ENCODE measurements around the gene TUBA4B.

Gene TUBA4B

GRCh38 chr2:219294356-219295351, 41.6 kb downstream of the TUBA4B start (continued):
- TF ChIP-seq ZNF280D (tag by site-specific recombination; IDR thresholded peaks at IDR 0.05) (no peak), ZBTB20 (tag by site-specific recombination; IDR thresholded peaks at IDR 0.05) (peak; percentile 73; the same call in 1 of the 2 replicates), GLI4 (tag by site-specific recombination; IDR thresholded peaks at IDR 0.05) (0 out of 2 replicates have a peak, but pooled peaks have one; percentile 33), ZNF560 (tag by site-specific recombination; IDR thresholded peaks at IDR 0.05; ENCODE audit: borderline replicate concordance) (no peak), ZNF585B (tag by site-specific recombination; IDR thresholded peaks at IDR 0.05) (no peak), HOXA7 (CRISPR knock-in tag; IDR thresholded peaks at IDR 0.05; ENCODE audit: borderline replicate concordance) (no peak), MZF1 (tag by site-specific recombination; IDR thresholded peaks at IDR 0.05; ENCODE audit: borderline replicate concordance) (no peak), ZNF830 (tag by site-specific recombination; IDR thresholded peaks at IDR 0.05; ENCODE audit: low read depth) (no peak), ZNF132 (tag by site-specific recombination; IDR thresholded peaks at IDR 0.05; ENCODE audit: borderline replicate concordance) (no peak), ZNF24 (tag by site-specific recombination; IDR thresholded peaks at IDR 0.05) (no peak), HOXC10 (CRISPR knock-in tag; IDR thresholded peaks at IDR 0.05) (no peak), ZNF658 (tag by site-specific recombination; IDR thresholded peaks at IDR 0.05) (no peak), ZBTB44 (tag by site-specific recombination; IDR thresholded peaks at IDR 0.05) (no peak), ZNF16 (tag by site-specific recombination; IDR thresholded peaks at IDR 0.05; ENCODE audit: low read depth) (no peak), ZNF157 (tag by site-specific recombination; IDR thresholded peaks at IDR 0.05) (no peak), ZSCAN23 (tag by site-specific recombination; IDR thresholded peaks at IDR 0.05) (no peak), ZNF19 (tag by site-specific recombination; IDR thresholded peaks at IDR 0.05; ENCODE audit: low read depth) (no peak), ZNF350 (tag by site-specific recombination; IDR thresholded peaks at IDR 0.05) (no peak), MYNN (tag by site-specific recombination; IDR thresholded peaks at IDR 0.05; ENCODE audit: borderline replicate concordance) (no peak), ZNF214 (tag by site-specific recombination; IDR thresholded peaks at IDR 0.05; ENCODE audit: borderline replicate concordance) (no peak), PRDM1 (tag by site-specific recombination; IDR thresholded peaks at IDR 0.05) (peak; percentile 97), YY2 (tag by site-specific recombination; IDR thresholded peaks at IDR 0.05) (no peak), ZNF558 (tag by site-specific recombination; IDR thresholded peaks at IDR 0.05) (no peak), YY1 (tag by site-specific recombination; IDR thresholded peaks at IDR 0.05) (no peak; the same call in 1 of the 2 replicates), ZNF169 (tag by site-specific recombination; IDR thresholded peaks at IDR 0.05) (no peak), ZSCAN30 (tag by site-specific recombination; IDR thresholded peaks at IDR 0.05) (peak; percentile 99), KLF16 (tag by site-specific recombination; IDR thresholded peaks at IDR 0.05) (0 out of 2 replicates have a peak, but pooled peaks have one; percentile 59)
- TF ChIP-seq, protein P1, sequence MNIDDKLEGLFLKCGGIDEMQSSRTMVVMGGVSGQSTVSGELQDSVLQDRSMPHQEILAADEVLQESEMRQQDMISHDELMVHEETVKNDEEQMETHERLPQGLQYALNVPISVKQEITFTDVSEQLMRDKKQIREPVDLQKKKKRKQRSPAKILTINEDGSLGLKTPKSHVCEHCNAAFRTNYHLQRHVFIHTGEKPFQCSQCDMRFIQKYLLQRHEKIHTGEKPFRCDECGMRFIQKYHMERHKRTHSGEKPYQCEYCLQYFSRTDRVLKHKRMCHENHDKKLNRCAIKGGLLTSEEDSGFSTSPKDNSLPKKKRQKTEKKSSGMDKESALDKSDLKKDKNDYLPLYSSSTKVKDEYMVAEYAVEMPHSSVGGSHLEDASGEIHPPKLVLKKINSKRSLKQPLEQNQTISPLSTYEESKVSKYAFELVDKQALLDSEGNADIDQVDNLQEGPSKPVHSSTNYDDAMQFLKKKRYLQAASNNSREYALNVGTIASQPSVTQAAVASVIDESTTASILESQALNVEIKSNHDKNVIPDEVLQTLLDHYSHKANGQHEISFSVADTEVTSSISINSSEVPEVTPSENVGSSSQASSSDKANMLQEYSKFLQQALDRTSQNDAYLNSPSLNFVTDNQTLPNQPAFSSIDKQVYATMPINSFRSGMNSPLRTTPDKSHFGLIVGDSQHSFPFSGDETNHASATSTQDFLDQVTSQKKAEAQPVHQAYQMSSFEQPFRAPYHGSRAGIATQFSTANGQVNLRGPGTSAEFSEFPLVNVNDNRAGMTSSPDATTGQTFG (tag by site-specific recombination; IDR thresholded peaks at IDR 0.05; ENCODE audit: borderline replicate concordance): no peak
- TF ChIP-seq, protein P2, sequence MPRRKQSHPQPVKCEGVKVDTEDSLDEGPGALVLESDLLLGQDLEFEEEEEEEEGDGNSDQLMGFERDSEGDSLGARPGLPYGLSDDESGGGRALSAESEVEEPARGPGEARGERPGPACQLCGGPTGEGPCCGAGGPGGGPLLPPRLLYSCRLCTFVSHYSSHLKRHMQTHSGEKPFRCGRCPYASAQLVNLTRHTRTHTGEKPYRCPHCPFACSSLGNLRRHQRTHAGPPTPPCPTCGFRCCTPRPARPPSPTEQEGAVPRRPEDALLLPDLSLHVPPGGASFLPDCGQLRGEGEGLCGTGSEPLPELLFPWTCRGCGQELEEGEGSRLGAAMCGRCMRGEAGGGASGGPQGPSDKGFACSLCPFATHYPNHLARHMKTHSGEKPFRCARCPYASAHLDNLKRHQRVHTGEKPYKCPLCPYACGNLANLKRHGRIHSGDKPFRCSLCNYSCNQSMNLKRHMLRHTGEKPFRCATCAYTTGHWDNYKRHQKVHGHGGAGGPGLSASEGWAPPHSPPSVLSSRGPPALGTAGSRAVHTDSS (tag by site-specific recombination; IDR thresholded peaks at IDR 0.05): no peak
- TF ChIP-seq, protein P3, sequence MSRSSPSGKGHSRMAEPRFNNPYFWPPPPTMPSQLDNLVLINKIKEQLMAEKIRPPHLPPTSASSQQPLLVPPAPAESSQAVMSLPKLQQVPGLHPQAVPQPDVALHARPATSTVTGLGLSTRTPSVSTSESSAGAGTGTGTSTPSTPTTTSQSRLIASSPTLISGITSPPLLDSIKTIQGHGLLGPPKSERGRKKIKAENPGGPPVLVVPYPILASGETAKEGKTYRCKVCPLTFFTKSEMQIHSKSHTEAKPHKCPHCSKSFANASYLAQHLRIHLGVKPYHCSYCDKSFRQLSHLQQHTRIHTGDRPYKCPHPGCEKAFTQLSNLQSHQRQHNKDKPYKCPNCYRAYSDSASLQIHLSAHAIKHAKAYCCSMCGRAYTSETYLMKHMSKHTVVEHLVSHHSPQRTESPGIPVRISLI (tag by site-specific recombination; IDR thresholded peaks at IDR 0.05): no peak

All from HEK293 (cell line).